ENCODE measurements around the gene S100A1. TPM values are rescaled to one million over a fixed set of nuclear protein-coding genes. Genes with fewer than 3 reads are reported as not detected.

Gene S100A1
- total RNA-seq, 4 donors from 2014 or later = 139 to 498 (median 231) TPM

- intact Hi-C loops (cut with DNase I) = loop anchor here (2.0 to 10.0 kb wide), 2 partner anchors 71 to 307 kb away; partner anchors contain the start of gene RAB13
- H3K27ac ChIP-seq = peak overlapping the region in 2 of 3 donors; percentile 47 to 61
Observed at GRCh38 chr1:153677718-153678518, 49.7 kb downstream of the S100A1 start.

GRCh38 chr1:153678519-153679336, 50.5 kb downstream of the S100A1 start, which contains the start of gene NPR1:
Gene NPR1, plus strand, starts transcription at chr1:153678688. Its CDS starts 421 bp downstream, at chr1:153679109.
- H3K36me3 ChIP-seq = no peaks in the 10 kb centered on the region
- no peaks in the 10 kb centered on the region for H3K9me3 ChIP-seq
- peak in 1 of 2 donors; percentile 8 for TF ChIP-seq POLR2A (IDR thresholded peaks at IDR 0.05)
- TF ChIP-seq, protein P1, sequence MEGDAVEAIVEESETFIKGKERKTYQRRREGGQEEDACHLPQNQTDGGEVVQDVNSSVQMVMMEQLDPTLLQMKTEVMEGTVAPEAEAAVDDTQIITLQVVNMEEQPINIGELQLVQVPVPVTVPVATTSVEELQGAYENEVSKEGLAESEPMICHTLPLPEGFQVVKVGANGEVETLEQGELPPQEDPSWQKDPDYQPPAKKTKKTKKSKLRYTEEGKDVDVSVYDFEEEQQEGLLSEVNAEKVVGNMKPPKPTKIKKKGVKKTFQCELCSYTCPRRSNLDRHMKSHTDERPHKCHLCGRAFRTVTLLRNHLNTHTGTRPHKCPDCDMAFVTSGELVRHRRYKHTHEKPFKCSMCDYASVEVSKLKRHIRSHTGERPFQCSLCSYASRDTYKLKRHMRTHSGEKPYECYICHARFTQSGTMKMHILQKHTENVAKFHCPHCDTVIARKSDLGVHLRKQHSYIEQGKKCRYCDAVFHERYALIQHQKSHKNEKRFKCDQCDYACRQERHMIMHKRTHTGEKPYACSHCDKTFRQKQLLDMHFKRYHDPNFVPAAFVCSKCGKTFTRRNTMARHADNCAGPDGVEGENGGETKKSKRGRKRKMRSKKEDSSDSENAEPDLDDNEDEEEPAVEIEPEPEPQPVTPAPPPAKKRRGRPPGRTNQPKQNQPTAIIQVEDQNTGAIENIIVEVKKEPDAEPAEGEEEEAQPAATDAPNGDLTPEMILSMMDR (IDR thresholded peaks at IDR 0.05) = no peak
- H3K4me1 ChIP-seq = peaks cover 18 to 22% of the 10 kb centered on the region in 2 donors
- intact Hi-C loops (cut with DNase I) = loop anchor here (10.0 kb wide), 1 partner anchor 306 kb away; the partner anchor contains the start of gene RAB13
- H3K27me3 ChIP-seq = no peaks in the 10 kb centered on the region
- 0 to 1% methylated on average over 36 to 43 of the region's 78 CpGs for WGBS, 2 donors
- peak within 1 kb of the TSS; percentile 6 to 51 (median 25) for H3K4me3 ChIP-seq (replicated peaks in 1 of 3)
- H3K27ac ChIP-seq = peak within 1 kb of the TSS in 2 of 3 donors; percentile 56 to 61
- DNase-seq = peak; percentile 42 to 43

More at GRCh38 chr1:153677718-153678518, 49.7 kb downstream of the S100A1 start:
- no peaks in the 10 kb centered on the region for H3K36me3 ChIP-seq
- TF ChIP-seq POLR2A (IDR thresholded peaks at IDR 0.05) = no peak
- TF ChIP-seq, protein P1 (IDR thresholded peaks at IDR 0.05) = peak; percentile 71 to 90 (median 80)
- H3K27me3 ChIP-seq = no peaks in the 10 kb centered on the region
- peak; percentile 46 for DNase-seq
- H3K4me1 ChIP-seq = peaks cover 18 to 22% of the 10 kb centered on the region in 2 donors
- H3K4me3 ChIP-seq (replicated peaks in 1 of 3) = peak overlapping the region in 2 of 3 donors; percentile 25 to 51
- H3K9me3 ChIP-seq = no peaks in the 10 kb centered on the region
- WGBS, 2 donors = 4 to 5% methylated on average over 28 to 29 of the region's 29 CpGs

GRCh38 chr1:153679337-153680119, 51.3 kb downstream of the S100A1 start:
- WGBS, 2 donors = 3 to 5% methylated on average over 34 to 37 of the region's 73 CpGs
- Histone ChIP-seq H3K27me3 (no peaks in the 10 kb centered on the region), H3K4me3 (replicated peaks in 1 of 3) (peak overlapping the region; percentile 6 to 51 (median 14)), H3K27ac (peak overlapping the region in 2 of 3 donors; percentile 56 to 61), H3K36me3 (no peaks in the 10 kb centered on the region), H3K9me3 (no peaks in the 10 kb centered on the region), H3K4me1 (peaks cover 18 to 22% of the 10 kb centered on the region in 2 donors)
- DNase-seq = no peak
- intact Hi-C loops (cut with DNase I) = loop anchor here (10.0 kb wide), 1 partner anchor 305 kb away; the partner anchor contains the start of gene RAB13
- TF ChIP-seq, protein P1 (IDR thresholded peaks at IDR 0.05) = peak in 2 of 6 experiments; percentile 11 to 19
- no peak for TF ChIP-seq POLR2A (IDR thresholded peaks at IDR 0.05)

GRCh38 chr1:153680120-153680403, 51.8 kb downstream of the S100A1 start:
- no peaks in the 10 kb centered on the region for H3K36me3 ChIP-seq
- peak overlapping the region in 2 of 3 donors; percentile 56 to 61 for H3K27ac ChIP-seq
- intact Hi-C loops (cut with DNase I) = no loop called here
- WGBS, 2 donors = 24 to 31% methylated on average over 10 of the region's 10 CpGs
- H3K27me3 ChIP-seq = no peaks in the 10 kb centered on the region
- H3K9me3 ChIP-seq = no peaks in the 10 kb centered on the region
- peak overlapping the region in 1 of 3 donors; percentile 51 for H3K4me3 ChIP-seq (replicated peaks in 1 of 3)
- peaks cover 18 to 22% of the 10 kb centered on the region in 2 donors for H3K4me1 ChIP-seq
- DNase-seq = no peak
- TF ChIP-seq, protein P1 (IDR thresholded peaks at IDR 0.05) = no peak

Other genes with a start within 250 kb of the S100A1 start
- gene S100A8, start 237.4 kb upstream of the S100A1 start, total RNA-seq = 10 to 100 TPM in 1 of 4 donors, 1 to 10 TPM in 2, not detected in 1; 2.8 to 35.6 (median 6.2) TPM
- not detected for gene S100A7A, start 211.9 kb upstream of the S100A1 start, total RNA-seq
- not detected for gene S100A7, start 167.8 kb upstream of the S100A1 start, total RNA-seq
- 100 to 1,000 TPM; 128 to 573 (median 360) TPM for gene S100A6, start 92.4 kb upstream of the S100A1 start, total RNA-seq
- gene S100A5, start 87.5 kb upstream of the S100A1 start, total RNA-seq = 10 to 100 TPM in 1 of 4 donors, 1 to 10 TPM in 3; 2.2 to 12.6 (median 6.5) TPM
- gene S100A4, start 82.6 kb upstream of the S100A1 start, total RNA-seq = 100 to 1,000 TPM in 2 of 4 donors, 10 to 100 TPM in 2; 57.3 to 251 (median 133) TPM
- gene S100A3, start 79.2 kb upstream of the S100A1 start, total RNA-seq = 1 to 10 TPM in 1 of 4 donors, under 1 TPM in 1, not detected in 2; 0.83 to 1.7 TPM
- gene S100A2, start 62.6 kb upstream of the S100A1 start, total RNA-seq = 10 to 100 TPM in 1 of 4 donors, 1 to 10 TPM in 3; 2.6 to 10.1 (median 5.9) TPM
- 100 to 1,000 TPM in 1 of 4 donors, 10 to 100 TPM in 3; 62.7 to 104 (median 76.3) TPM for gene S100A16, start 15.3 kb upstream of the S100A1 start, total RNA-seq
- 100 to 1,000 TPM; 112 to 175 (median 132) TPM for gene S100A14, start 12.1 kb upstream of the S100A1 start, total RNA-seq
- gene S100A13, start 929 bp upstream of the S100A1 start, total RNA-seq = 100 to 1,000 TPM; 219 to 545 (median 343) TPM
- 100 to 1,000 TPM in 3 of 4 donors, 10 to 100 TPM in 1; 99.1 to 124 (median 105) TPM for gene CHTOP, start 5.6 kb downstream of the S100A1 start, total RNA-seq
- gene SNAPIN, start 30.3 kb downstream of the S100A1 start, total RNA-seq = 10 to 100 TPM; 52.0 to 71.9 (median 63.9) TPM
- gene ILF2, start 42.6 kb downstream of the S100A1 start, total RNA-seq = 100 to 1,000 TPM; 111 to 167 (median 151) TPM
- gene NPR1, start 50.3 kb downstream of the S100A1 start, total RNA-seq = 10 to 100 TPM; 20.9 to 35.1 (median 30.0) TPM
- 10 to 100 TPM; 50.0 to 60.9 (median 56.3) TPM for gene INTS3, start 99.6 kb downstream of the S100A1 start, total RNA-seq
- gene SLC27A3, start 147.0 kb downstream of the S100A1 start, total RNA-seq = 10 to 100 TPM; 14.4 to 32.5 (median 23.2) TPM

Measured in thyroid gland (tissue), 4 donors.